GM21528 (cell line): Measurements from ENCODE around the gene MKS1.

Experiments
- ATAC-seq: cut with Tn5 transposase; IDR thresholded peaks from one replicate; pipeline ENCODE4 v1.9.1; 2021; ENCODE audit warnings: mild to moderate bottlenecking, moderate library complexity; ENCODE audit not compliant: unreplicated experiment, low FRiP score

The MKS1 gene

DNA sequence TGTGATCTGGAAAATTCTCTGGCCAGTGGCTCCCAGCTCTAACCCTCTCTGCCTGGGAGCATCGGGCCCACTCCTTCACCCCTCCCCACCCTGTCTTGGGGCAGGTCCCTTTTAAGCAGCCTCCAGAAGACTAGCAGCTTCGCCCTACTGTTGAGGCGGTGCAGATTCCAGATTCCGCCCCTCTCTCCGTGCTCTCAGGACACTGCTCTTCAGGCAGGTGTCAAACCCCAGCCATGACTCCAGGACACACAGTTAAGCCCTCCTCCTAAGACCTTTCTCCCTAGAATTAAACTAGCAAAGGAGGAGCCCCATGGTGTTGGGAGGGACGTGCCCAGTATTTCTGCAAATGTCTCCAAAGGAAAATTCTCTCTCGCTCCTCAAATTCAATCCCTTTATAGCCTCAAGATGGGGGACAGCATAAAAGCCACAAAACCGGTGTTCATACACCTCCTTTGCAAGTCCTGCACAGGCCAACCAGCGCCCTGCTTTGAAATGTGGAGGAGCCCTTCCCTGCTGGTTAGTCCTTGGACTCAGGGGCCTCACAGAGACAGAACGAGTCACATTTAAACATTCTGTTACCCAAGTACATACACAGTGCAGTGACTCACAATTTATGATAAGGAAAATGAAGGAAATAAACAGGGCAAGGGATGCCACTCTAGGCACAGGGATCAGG lies 26.5 kb upstream of the MKS1 start:
- no peak for ATAC-seq

DNA sequence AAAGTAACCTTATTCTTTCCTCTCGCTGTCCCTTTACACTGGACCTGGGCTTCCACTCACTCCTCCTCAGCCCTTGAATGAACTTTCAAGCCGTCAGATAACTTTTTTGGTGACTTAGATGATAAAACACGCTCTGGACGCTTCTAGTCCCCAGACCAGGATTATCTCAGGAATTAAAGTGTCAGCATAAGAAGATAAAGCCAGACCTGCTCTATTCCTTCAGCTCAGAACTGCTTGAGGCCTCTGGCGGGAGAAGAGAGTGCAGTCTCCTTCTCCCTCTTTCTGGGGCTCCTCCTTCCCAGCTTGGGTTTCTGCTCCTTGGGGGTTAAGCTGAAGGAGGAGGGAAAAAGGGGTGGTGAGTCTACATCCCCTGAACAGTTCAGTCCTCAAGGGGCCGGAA lies 25.9 kb upstream of the MKS1 start:
- ATAC-seq, result no peak

DNA sequence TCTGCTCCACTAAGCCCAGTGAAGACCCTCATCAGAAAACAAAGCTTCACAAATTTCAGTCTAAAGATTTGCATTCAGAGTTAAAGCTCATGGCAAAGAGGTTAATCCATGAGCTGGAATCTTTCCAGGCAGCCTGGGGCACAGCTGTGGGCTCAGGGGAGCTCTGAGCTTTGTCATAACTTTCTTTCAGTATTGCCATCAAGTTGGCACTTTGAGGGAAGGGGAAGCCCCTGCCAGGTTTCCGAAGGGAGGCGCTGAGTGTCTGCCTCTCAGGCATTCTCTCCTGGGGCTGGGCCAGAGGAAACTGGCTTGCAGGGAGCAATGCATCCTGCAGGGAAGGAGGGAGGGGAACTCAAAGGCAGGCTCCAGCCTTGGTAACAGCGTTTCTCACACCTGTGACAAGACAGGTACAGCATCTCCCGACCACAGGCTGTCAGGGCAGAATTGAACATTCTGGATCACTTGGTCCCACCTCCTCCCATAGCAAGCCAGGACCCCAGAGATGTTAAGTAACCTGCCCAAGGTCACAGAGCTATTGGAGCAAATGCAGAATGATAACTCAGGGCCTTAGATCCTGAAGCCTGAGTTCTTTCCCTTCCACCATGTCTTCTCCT lies 23.2 kb upstream of the MKS1 start:
- no peak for ATAC-seq

DNA sequence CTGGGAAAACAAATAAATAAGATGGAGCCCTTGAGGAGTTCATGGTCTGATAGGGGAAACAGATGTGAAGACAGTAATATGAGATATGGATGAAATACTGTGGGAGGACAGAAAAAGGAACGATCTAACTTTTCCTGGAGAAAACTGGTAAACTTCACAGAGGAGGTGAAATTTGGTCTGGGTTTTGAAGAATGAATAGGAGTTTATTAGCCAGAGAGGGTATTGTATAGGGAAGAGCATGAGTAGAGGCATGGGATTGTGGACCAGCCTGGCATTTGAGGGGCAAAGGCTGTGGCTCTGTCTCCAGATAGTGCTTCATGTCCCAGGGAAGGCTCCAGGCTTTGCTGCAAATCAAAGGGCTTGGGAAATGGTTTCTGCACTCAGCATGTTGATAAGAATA lies 20.9 kb upstream of the MKS1 start:
- no peak for ATAC-seq

DNA sequence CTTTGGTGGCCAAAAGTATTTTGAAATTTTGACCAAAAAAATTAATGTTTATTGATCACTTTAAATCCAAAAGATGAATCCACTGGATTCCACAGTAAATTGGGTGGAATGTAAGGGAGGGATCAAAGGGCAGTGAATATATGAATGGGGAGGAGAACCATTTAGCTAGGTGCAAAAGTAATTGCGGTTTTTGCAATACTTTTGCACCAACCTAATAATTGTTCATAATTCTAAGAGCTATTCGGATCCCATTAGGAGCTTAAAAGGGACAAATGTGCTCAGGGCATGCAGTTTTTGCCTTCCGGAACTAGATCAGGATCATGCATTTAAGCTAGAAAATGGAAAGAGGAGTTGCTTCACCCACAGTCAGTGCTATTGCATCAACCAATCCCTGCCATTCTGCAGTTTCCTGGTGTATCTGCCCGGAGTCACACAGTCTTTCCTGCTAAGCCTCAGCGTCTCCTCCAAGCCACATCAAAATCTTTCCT lies 19.1 kb upstream of the MKS1 start, which contains the start of gene LPO:
TSS of gene LPO (plus strand) at position 438 of the 488 bp plus-strand sequence. CDS start 4,396 bp downstream, outside the sequence.
- no peak for ATAC-seq

DNA sequence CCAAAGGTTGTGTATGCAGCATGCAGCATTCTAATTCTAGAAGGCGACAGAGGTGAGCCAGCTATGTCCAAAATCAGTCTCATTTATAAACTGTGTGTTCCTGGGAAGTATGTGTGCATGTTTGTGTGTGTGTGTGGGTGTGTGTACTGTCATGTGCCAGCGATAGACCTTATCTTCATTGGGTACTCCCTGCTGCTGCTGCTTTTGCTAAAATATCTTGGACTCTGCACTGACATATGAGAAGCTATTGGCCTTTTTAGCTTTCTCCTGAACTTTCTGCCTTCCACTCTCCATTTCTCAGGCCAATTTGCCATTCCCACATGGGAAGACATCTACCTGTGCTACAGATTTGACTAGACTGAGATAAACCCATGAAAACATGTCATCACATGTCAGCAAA lies 17.3 kb upstream of the MKS1 start:
- ATAC-seq, result no peak

DNA sequence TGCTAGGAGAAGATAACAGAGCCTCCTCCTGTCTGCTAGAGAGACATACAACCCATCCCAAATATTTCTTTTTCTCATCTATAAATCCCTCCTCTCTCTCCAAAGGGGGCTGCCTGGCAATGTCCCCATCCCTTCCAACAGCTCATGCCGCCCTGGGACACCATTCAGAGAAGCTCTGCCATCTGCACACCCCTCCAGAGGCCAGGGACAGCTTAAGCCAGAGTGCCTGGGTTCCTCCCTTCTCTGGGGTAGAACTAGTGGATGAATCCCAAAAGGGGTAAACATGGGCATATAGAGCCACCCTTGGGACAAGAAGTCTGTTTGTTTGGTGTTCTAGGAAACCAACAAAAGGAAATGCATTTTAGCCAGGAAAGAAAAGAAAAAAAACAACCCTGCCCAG lies 16.8 kb upstream of the MKS1 start:
- ATAC-seq, result no peak

DNA sequence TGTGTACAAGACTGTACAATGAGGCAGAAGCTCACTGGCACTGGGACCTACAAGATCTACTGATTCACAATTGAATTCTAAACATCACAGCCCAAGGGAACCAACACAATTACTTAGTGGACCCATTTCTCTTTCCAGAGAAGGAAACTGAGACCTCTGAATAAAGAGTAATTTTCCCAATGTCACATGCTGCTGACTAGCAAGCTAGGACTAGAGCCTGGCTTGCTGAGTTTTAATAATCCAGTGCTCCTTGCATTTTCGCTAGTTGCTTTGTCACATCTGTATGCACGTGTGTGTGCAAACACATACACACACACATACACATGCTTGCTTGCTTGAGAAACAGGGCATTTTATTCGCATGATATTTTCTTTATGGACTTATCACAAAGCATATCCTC lies 15.5 kb upstream of the MKS1 start:
- ATAC-seq, result no peak

DNA sequence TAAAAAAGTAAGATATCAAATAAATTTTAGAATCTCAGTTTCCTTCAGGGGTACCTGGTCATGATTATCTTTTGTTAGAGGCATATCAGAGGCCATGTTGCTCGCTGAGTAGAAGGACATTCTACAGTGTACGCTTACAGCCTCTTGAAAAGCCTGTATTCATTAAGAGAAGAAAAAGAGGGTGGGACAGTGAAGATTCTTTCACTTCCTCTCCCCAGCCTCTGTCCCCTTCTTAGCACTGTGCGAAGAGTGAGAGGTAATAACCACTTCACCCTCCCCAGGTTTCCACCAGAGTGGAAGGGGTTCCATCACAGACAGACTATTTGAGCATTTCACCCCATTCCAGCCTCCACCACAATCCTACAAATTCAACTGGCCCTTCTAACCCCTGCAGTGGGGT lies 14.5 kb upstream of the MKS1 start:
- peak; percentile 73 for ATAC-seq

DNA sequence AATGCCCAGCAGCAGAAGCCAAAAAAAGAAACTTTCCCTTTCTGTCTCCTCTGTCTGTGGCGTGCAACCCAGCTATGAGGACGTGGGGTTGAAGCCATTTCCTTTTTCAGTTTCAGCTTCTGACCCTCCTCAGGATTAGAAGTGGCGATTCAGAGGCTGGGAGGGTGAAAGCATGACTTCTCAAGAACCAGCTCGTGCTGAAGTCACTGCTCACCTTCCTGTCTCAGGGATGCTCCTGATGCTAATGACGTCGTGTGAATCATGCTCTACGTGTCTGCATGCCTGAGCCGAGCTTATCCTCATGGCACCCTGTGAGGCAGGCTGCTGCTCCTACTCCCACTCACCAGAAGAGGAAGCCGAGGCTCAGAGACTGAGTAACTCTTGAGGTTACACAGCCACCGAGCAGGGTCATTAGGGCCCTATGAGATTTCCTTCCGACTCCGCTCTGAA lies 13.7 kb upstream of the MKS1 start:
- ATAC-seq, result peak; percentile 68

DNA sequence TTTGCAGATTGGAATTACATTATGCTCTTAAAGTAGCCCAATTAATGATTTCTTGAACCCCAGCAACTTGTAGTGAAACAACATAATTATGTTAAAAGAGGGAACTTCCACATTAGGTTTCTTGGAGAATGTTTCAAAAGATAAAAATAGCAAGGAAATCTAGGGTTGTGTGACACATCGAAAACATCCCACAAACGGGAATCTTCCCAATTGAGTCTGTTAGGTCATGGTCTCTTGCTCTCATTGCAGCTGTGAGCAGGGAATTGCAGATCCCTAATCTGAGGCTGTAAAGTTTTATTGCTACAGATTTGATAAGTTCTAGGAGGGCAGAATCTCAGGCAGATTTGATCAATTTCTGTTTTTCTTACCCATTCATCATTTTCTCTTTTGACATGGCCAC lies 12.6 kb upstream of the MKS1 start:
- ATAC-seq, result no peak

DNA sequence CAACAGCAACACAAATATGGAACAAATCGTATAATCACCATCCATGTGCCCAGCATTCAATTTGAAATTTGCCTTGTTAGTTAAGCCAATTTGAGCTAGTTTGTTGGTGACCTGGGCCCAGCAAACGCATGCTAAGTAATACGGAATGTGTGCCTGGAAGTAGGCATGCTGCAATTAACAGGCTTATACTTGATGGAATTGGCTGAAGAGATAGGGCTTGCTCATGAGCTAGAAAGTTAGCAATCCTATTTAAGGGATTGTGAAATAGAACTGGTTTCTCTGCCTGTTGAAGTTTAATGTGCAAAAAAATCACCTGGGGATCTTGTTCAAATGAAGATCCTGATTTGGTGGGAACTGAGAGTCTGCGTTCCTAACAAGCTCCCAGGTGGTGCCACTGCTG lies 10.8 kb upstream of the MKS1 start:
- no peak for ATAC-seq

DNA sequence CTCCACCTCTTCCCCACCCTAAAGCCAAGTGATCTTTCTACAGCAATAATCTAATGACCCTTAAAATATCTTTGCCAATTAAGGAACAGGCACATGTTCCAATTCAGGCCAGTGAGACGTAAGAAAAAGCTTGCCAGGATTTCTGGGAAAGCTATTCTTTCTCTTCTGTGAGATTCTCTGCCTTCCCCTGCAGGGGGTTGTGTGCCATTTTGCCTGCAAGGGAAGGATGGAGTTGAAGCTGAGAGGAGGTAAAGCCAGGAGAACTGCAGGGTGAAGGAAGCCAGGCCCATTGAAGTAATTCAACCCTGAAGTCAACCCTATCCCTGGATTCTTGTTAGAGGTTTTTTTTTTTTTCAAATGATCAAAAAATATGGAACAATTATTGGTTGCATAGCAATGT lies 10.3 kb upstream of the MKS1 start:
- no peak for ATAC-seq

DNA sequence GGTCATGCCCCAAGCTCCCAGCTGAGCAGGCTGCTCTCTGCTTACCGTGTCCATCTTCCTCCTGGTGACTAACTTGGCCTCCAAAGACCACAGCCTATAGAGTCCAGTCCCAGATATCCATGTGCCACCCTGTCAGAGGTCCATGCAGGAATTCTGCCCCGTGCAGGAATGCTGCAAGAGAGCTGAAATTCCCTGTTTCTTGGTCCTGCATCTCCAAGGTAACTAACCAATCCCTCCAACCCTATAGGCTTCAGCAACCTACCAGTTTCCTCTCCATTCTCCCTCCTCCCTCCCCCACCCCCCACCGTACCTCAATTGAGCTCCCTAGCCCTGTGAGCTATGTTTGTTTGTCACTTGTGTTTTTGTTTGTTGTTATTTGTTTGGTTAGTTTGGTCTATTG lies 9.6 kb upstream of the MKS1 start:
- ATAC-seq, result no peak

DNA sequence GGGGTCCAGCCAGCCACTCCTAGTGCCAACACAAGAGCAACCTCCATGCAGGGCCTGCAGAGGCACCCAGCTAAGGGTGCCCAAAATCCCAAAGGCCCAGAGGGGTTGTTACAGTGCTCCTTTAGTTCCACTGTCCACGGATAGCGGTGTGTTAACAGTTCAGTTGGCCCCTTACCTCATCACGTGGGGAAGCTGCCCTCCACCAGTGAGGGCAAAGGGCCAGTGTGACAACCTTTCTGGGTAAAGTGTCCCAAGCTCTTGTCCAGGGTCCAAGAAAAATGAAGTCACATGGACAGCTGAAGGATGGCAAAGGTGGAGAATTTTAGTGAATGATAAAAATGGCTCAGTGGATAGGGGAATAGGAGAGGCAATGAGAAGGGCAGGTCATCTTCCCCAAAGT lies 8.7 kb upstream of the MKS1 start:
- ATAC-seq, result no peak

DNA sequence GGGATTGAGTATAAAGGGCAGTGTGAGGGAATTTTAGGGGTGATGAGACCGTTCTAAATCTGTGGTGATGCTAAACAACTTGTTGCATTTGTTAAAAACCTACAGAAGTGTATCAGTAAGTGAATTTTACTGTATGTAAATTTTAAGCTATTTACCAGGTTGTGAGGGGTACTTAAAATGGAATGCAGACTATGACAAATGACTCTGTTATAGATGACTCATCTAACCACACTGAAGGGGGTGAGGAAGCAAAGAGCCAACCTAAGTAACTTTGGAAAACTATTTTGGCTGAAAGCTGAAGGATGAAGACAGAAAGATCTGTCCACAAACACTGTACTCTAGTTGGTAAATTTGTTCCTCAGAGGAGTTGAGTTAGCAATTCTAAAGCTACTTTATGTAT lies 5.3 kb upstream of the MKS1 start:
- ATAC-seq, result no peak

DNA sequence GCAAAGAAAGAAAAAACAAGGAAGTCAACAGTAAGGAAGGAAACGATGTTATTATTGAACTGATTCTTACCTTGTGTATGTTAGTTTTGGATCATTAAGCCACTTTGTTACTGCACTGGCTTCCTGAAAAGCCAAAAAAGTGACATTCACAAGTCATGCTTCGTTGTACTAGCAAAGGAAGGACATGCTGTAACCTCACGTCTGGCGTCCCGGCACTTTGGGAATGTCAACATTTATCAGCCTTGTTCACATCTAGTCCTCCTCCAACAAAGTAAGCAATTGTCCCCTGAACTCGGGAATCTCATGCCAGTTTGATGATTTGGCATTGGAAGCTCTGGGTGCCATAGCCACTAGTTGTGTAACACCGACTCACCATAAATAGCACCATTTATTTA lies 731 bp upstream of the MKS1 start:
- no peak for ATAC-seq

DNA sequence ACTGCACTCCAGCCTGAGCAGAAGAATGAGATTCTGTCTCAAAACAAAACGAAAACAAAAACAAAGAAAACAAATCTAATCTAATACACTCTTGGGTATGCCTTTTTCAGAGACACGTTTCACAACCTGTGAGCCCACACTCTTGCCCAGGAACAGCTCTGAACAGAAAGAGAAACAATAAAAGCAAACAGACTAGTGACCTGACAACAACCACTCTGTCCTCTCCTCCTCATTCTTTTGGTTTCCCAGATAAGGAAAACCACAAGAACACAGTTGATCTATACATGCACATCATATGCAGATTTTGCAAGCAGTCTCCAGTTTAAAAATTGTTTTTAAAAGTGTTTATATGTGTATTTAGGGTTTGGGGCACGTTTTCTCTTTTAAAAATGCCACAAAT lies 1.3 kb downstream of the MKS1 start:
- ATAC-seq, result no peak

DNA sequence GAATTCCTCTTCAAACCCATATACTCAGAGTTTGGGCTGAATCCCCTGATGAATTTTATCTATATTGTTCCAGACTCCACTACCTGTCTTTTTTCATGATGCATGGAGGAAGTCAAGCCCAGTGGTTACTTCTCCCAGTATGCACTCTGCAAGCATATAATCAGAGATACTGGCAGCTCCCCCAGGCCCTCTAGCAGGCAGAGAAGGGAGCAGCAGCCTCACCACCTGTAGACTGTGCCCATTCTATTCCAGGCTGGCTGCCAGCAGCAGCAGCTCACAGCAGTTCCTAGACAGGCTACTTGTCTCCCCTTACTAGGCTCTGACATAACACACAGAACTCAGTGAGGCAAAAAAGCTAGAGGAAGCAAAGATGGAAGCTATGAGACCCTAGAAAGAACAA lies 3.4 kb downstream of the MKS1 start:
- no peak for ATAC-seq

DNA sequence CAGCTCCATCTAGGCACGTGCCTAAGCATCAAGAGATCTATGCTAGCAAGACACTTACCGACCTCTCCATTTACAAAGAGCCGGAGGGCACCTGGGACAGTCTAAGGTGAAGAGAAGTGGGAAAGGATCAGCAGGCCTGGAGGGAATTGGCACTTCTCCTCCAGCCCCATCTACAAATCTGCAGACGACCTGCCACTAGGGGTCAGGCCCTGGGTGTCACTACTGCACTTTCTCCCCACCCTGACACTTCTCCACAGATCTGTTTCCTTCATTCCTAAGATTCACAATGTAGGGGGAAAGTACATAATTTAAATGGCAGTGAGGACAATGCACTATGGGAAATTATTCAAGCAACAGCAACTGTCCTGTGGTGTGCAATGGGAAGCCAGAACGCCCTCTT lies 8.1 kb downstream of the MKS1 start:
- no peak for ATAC-seq

DNA sequence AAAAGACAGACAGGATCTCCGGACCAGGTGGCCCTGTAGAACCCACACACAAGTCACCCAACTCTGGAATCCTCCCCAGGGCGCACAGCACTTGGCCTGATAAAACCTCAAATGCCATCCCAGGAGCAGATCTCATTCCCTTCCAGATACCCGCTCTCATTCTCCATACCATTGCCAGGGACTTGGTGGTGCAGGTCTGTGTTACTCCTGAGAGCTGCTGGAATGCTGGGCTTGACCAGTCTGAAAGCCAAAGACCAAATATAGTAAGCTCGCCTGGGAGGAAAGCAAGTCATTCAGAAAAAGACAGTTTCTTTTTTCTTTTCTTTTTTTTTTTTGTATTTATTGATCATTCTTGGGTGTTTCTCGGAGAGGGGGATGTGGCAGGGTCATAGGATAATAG lies 10.7 kb downstream of the MKS1 start:
- no peak for ATAC-seq

DNA sequence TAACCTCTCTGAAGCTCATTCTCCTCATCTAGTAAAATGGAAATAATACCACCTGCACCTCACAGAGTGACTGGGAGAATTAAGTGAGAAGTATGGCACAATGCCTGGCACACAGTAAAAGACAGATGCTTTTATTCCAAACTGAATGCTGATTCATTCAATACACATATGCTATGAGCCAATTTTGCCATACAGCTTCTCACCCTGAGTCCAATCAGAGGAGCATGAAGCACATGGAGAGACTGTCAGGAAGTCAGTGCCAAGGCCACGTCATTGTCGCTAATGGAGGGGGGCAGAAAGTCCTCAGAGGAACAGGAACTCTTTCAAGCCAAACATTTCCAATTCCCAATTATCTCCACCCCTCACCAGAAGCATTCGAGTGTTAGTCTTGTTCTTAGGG lies 11.6 kb downstream of the MKS1 start:
- no peak for ATAC-seq
